IMR-90 (cell line): ENCODE results near the gene DCST2. TPM values are rescaled to one million over a fixed set of nuclear protein-coding genes. Genes with fewer than 3 reads are reported as not detected.
A peak's percentile ranks its signal among the peaks of the same experiment; 100 is the strongest.

Experiments
- ATAC-seq: fragments of 200-7000 bp; cut with Tn5 transposase; 2 replicates; pipeline ENCODE4 v1.9.1; 2020; ENCODE audit warnings: low read depth, mild to moderate bottlenecking, moderate library complexity
- BruUV-seq: library from RNA; stranded (reverse); fragments of 400-500 nt; replicated peaks from 2 replicates; lab custom pipeline; 2021; lab: Mats Ljungman, UMichigan
- CTCF ChIA-PET: fragments of 300-600 bp; formaldehyde crosslinking; extraction: SDS; loops from one replicate; lab custom pipeline; 2021; ENCODE audit warnings: antibody characterized with exemption; lab: Yijun Ruan, JAX
- POLR2A ChIA-PET: fragments of 300-600 bp; sonication (Branson Sonifier 250); formaldehyde crosslinking; loops from one replicate; lab custom pipeline; 2022; ENCODE audit warnings: antibody characterized with exemption; ENCODE audit not compliant: unreplicated experiment; lab: Charles Lee
- DNase-seq: peaks from one replicate; pipeline ENCODE4 v3.0.0; 2013
- H2AFZ ChIP-seq: replicated peaks from 2 replicates; pipeline ENCODE3; 2013; ENCODE audit warnings: low read length, mild to moderate bottlenecking; ENCODE audit not compliant: poor library complexity
- H2AK5ac ChIP-seq: 2 replicates; pipeline ENCODE4 v1.6.1; 2013; ENCODE audit warnings: low read depth, low read length, inconsistent platforms
- H2AK9ac ChIP-seq: replicated peaks from 2 replicates; pipeline ENCODE3; 2013; ENCODE audit warnings: mild to moderate bottlenecking, low read depth, low read length, moderate library complexity; ENCODE audit not compliant: poor library complexity
- H2BK120ac ChIP-seq: 2 replicates; pipeline ENCODE4 v1.6.1; 2013; ENCODE audit warnings: low read depth, low read length, inconsistent platforms
- H2BK15ac ChIP-seq: 3 replicates; pipeline ENCODE4 v1.6.1; 2013; ENCODE audit warnings: low read depth, low read length, inconsistent platforms
- H2BK20ac ChIP-seq: 2 replicates; pipeline ENCODE4 v1.6.1; 2013; ENCODE audit warnings: low read depth, mild to moderate bottlenecking, inconsistent platforms, low read length, moderate library complexity
- H2BK5ac ChIP-seq: 2 replicates; pipeline ENCODE4 v1.6.1; 2013; ENCODE audit warnings: mild to moderate bottlenecking, low read depth, low read length, inconsistent platforms; ENCODE audit not compliant: poor library complexity, severe bottlenecking
- H3K14ac ChIP-seq: replicated peaks from 2 replicates; pipeline ENCODE4 v1.6.1; 2013; ENCODE audit warnings: low read depth, low read length, inconsistent platforms
- H3K18ac ChIP-seq: 2 replicates; pipeline ENCODE4 v1.6.1; 2013; ENCODE audit warnings: low read depth, low read length, control low read depth
- H3K23ac ChIP-seq: 2 replicates; pipeline ENCODE4 v1.6.1; 2013; ENCODE audit warnings: low read depth, low read length, inconsistent platforms
- H3K27ac ChIP-seq: 2 replicates; pipeline ENCODE4 v1.5.1; 2013; ENCODE audit warnings: mild to moderate bottlenecking, control low read depth, low read length; ENCODE audit not compliant: insufficient read depth
- H3K27me3 ChIP-seq: 2 replicates; pipeline ENCODE4 v1.6.1; 2013; ENCODE audit warnings: low read length; ENCODE audit not compliant: control insufficient read depth, insufficient read depth
- H3K36me3 ChIP-seq: 2 replicates; pipeline ENCODE4 v1.6.1; 2013; ENCODE audit warnings: low read length, mixed read lengths; ENCODE audit not compliant: control insufficient read depth, insufficient read depth
- H3K4ac ChIP-seq: 2 replicates; pipeline ENCODE4 v1.6.1; 2013; ENCODE audit warnings: low read depth, low read length, inconsistent platforms
- H3K4me1 ChIP-seq: 2 replicates; pipeline ENCODE4 v1.6.1; 2013; ENCODE audit warnings: low read length, mixed read lengths; ENCODE audit not compliant: control insufficient read depth, insufficient read depth
- H3K4me2 ChIP-seq: 2 replicates; pipeline ENCODE4 v1.6.1; 2013; ENCODE audit warnings: low read depth, mild to moderate bottlenecking, control low read depth, low read length, moderate library complexity
- H3K4me3 ChIP-seq: 2 replicates; pipeline ENCODE4 v1.5.1; 2013; ENCODE audit warnings: low read depth, mild to moderate bottlenecking, control low read depth, low read length, moderate library complexity; ENCODE audit not compliant: insufficient read depth
- H3K56ac ChIP-seq: 2 replicates; pipeline ENCODE4 v1.6.1; 2013; ENCODE audit warnings: low read length, inconsistent platforms; ENCODE audit not compliant: insufficient read depth; ENCODE audit errors: extremely low read depth
- H3K79me1 ChIP-seq, 2 experiments: 2 replicates each; pipeline ENCODE4 v1.6.1; 2013; ENCODE audit warnings: low read length in 2 of 2, inconsistent platforms in 1 of 2, low read depth in 1 of 2
- H3K9ac ChIP-seq: 2 replicates; pipeline ENCODE4 v1.6.1; 2013; ENCODE audit warnings: low read depth, low read length, control low read depth
- H3K9me1 ChIP-seq: 2 replicates; pipeline ENCODE4 v1.6.1; 2013; ENCODE audit warnings: low read length, inconsistent platforms; ENCODE audit not compliant: insufficient read depth
- H3K9me3 ChIP-seq: 2 replicates; pipeline ENCODE4 v1.6.1; 2013; ENCODE audit warnings: low read length; ENCODE audit not compliant: control insufficient read depth, insufficient read depth
- H4K20me1 ChIP-seq: 2 replicates; pipeline ENCODE4 v1.6.1; 2013; ENCODE audit warnings: low read length, inconsistent platforms; ENCODE audit not compliant: insufficient read depth
- H4K5ac ChIP-seq: 2 replicates; pipeline ENCODE4 v1.6.1; 2013; ENCODE audit warnings: mild to moderate bottlenecking, low read depth, low read length, control low read depth
- H4K8ac ChIP-seq, 2 experiments: 2 replicates each; pipeline ENCODE4 v1.6.1; 2013; ENCODE audit warnings: low read depth in 2 of 2, low read length in 2 of 2, control low read depth in 1 of 2, inconsistent platforms in 1 of 2
- H4K91ac ChIP-seq: 2 replicates; pipeline ENCODE4 v1.6.1; 2013; ENCODE audit warnings: low read depth, low read length, inconsistent platforms; ENCODE audit not compliant: insufficient read depth
- BHLHE40 ChIP-seq: fragments of 150-350 bp; IDR thresholded peaks from 2 replicates; pipeline ENCODE4 v1.6.1; 2016; ENCODE audit warnings: mild to moderate bottlenecking, low read depth, low read length
- CEBPB ChIP-seq: IDR thresholded peaks from 2 replicates; pipeline ENCODE4 v1.6.1; 2012; ENCODE audit warnings: low read depth, low read length, improper control_type of control experiment
- CHD1 ChIP-seq: IDR thresholded peaks from 2 replicates; pipeline ENCODE4 v1.6.1; 2012; ENCODE audit warnings: low read depth, low read length, improper control_type of control experiment
- FOS ChIP-seq: fragments of 150-350 bp; IDR thresholded peaks from 2 replicates; pipeline ENCODE4 v1.6.1; 2016; ENCODE audit warnings: low read depth, low read length
- MAFK ChIP-seq: IDR thresholded peaks from 2 replicates; pipeline ENCODE4 v1.6.1; 2012; ENCODE audit warnings: low read depth, low read length, improper control_type of control experiment
- MAZ ChIP-seq: IDR thresholded peaks from 2 replicates; pipeline ENCODE4 v1.6.1; 2012; ENCODE audit warnings: low read depth, mild to moderate bottlenecking, low read length, improper control_type of control experiment, moderate library complexity, borderline replicate concordance
- NFE2L2 ChIP-seq: fragments of 150-350 bp; IDR thresholded peaks from 2 replicates; pipeline ENCODE4 v1.6.1; 2016; ENCODE audit warnings: low read depth, mild to moderate bottlenecking, low read length
- RCOR1 ChIP-seq: IDR thresholded peaks from 2 replicates; pipeline ENCODE4 v1.6.1; 2012; ENCODE audit warnings: mild to moderate bottlenecking, low read length, improper control_type of control experiment; ENCODE audit not compliant: insufficient replicate concordance
- WGBS, 2 experiments: methylation state at CpG; one replicate each; pipeline versions ENCODE4 v1.1.5 to v1.1.7; 2013; ENCODE audit warnings: missing lambda C conversion rate in 2 of 2; ENCODE audit not compliant: insufficient read length in 1 of 2; ENCODE audit errors: extremely low coverage in 2 of 2; 5-methylcytosine and 5-hydroxymethylcytosine counted together
- dilution Hi-C: fragments of 300-500 bp; cut with HindIII; formaldehyde crosslinking; loops from one replicate; pipeline ENCODE4 v1.14.3; 2018; ENCODE audit warnings: low sequenced_read_pairs; ENCODE audit not compliant: unreplicated experiment
- in situ Hi-C: fragments of 300-500 bp; cut with MboI; formaldehyde crosslinking; loops from 3 replicates; pipeline ENCODE4 v1.14.3; 2019; ENCODE audit warnings: low sequenced_read_pairs, inconsistent platforms, mixed read lengths
- intact Hi-C: fragments of 100-400 bp; cut with micrococcal nuclease; formaldehyde crosslinking; loops from 2 replicates; pipeline ENCODE4 v1.10.0; 2022
- polyA plus RNA-seq, 3 experiments: library from polyadenylated mRNA; depleted of rRNA; stranded (reverse); fragments of >200 nt; gene quantifications; 2 replicates each; pipeline ENCODE4 v1.2.3, GENCODE V29; 2012; ENCODE audit warnings: low replicate concordance in 1 of 3
- total RNA-seq: library from RNA; depleted of rRNA; stranded (reverse); fragments of >200 nt; gene quantifications from 2 replicates; pipeline ENCODE4 v1.2.3, GENCODE V29; 2012
- TF ChIP-seq, protein P1 (sequence below): fragments of 150-350 bp; IDR thresholded peaks from 2 replicates; pipeline ENCODE4 v1.6.1; 2016; ENCODE audit warnings: low read depth, mild to moderate bottlenecking, low read length, moderate library complexity, borderline replicate concordance
- TF ChIP-seq, protein P2 (sequence below): fragments of 150-350 bp; IDR thresholded peaks from 2 replicates; pipeline ENCODE4 v1.6.1; 2017; ENCODE audit warnings: mild to moderate bottlenecking, antibody characterized with exemption, low read length, low read depth
- TF ChIP-seq, protein P3 (sequence below): conservative IDR thresholded peaks from 2 replicates; pipeline ENCODE4 v1.5.1; 2012; ENCODE audit warnings: mild to moderate bottlenecking, low read depth, low read length, improper control_type of control experiment

DCST2 gene
- total and polyA plus RNA-seq, 2 of the 4 experiments (the other 2 are of a cell fraction): 0.14 TPM; not detected in 1

DNA sequence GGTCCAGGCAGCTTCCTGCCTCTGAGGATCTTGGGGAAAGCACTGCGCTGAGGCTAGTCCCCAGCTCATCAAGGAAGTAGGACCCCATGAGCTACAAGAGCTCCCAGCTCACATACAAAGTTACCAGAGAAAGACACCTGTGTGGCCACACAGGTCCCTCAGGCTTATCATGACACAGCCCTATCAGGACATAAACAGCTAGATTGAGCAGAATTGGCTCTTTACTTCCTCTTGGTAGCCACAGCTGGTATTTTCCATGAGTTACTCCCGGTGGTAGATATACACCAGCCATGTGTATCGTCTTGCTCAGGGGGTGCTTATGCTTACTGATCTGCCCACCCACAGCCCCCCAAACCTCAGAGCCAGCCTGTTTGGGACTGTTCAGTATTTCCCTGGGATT lies 39.0 kb downstream of the DCST2 start:
- no peak overlapping the region for H4K8ac ChIP-seq
- H2AFZ ChIP-seq: no peak overlapping the region
- H3K18ac ChIP-seq: no peak overlapping the region
- in situ Hi-C loops (no loop called here), dilution Hi-C loops (no loop called here), intact Hi-C loops (no loop called here)
- no peak overlapping the region for H3K9ac ChIP-seq
- BruUV-seq: no TSS peak
- H3K56ac ChIP-seq: no peak overlapping the region
- H3K9me1 ChIP-seq: peaks cover 7% of the 10 kb centered on the region
- H3K23ac ChIP-seq: peak overlapping the region; percentile 53; the same call in 1 of the 2 replicates
- peaks cover 9% of the 10 kb centered on the region for H3K36me3 ChIP-seq
- no peak overlapping the region for H2BK5ac ChIP-seq
- H3K4me1 ChIP-seq: peaks cover 7% of the 10 kb centered on the region
- no peak overlapping the region for H3K27ac ChIP-seq
- no peak overlapping the region for H2BK120ac ChIP-seq
- no peaks in the 10 kb centered on the region for H4K20me1 ChIP-seq
- no CpG with 5 or more reads among the region's 3 CpGs for WGBS, 2 experiments
- no peak overlapping the region for H3K4me2 ChIP-seq
- no peak for DNase-seq
- no peak overlapping the region for H3K14ac ChIP-seq
- no peak overlapping the region; the same call in 1 of the 2 replicates for H4K5ac ChIP-seq
- no peak overlapping the region for H2BK15ac ChIP-seq
- H3K4ac ChIP-seq: no peak overlapping the region; the same call in 1 of the 2 replicates
- H2AK5ac ChIP-seq: no peak overlapping the region
- TF ChIP-seq RCOR1 (no peak), CHD1 (no peak), MAZ (no peak), NFE2L2 (no peak), BHLHE40 (no peak), FOS (no peak), CEBPB (no peak), MAFK (no peak)
- TF ChIP-seq, protein P1, sequence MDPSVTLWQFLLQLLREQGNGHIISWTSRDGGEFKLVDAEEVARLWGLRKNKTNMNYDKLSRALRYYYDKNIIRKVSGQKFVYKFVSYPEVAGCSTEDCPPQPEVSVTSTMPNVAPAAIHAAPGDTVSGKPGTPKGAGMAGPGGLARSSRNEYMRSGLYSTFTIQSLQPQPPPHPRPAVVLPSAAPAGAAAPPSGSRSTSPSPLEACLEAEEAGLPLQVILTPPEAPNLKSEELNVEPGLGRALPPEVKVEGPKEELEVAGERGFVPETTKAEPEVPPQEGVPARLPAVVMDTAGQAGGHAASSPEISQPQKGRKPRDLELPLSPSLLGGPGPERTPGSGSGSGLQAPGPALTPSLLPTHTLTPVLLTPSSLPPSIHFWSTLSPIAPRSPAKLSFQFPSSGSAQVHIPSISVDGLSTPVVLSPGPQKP: no peak
- TF ChIP-seq, protein P2, sequence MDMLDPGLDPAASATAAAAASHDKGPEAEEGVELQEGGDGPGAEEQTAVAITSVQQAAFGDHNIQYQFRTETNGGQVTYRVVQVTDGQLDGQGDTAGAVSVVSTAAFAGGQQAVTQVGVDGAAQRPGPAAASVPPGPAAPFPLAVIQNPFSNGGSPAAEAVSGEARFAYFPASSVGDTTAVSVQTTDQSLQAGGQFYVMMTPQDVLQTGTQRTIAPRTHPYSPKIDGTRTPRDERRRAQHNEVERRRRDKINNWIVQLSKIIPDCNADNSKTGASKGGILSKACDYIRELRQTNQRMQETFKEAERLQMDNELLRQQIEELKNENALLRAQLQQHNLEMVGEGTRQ: no peak
- TF ChIP-seq, protein P3, sequence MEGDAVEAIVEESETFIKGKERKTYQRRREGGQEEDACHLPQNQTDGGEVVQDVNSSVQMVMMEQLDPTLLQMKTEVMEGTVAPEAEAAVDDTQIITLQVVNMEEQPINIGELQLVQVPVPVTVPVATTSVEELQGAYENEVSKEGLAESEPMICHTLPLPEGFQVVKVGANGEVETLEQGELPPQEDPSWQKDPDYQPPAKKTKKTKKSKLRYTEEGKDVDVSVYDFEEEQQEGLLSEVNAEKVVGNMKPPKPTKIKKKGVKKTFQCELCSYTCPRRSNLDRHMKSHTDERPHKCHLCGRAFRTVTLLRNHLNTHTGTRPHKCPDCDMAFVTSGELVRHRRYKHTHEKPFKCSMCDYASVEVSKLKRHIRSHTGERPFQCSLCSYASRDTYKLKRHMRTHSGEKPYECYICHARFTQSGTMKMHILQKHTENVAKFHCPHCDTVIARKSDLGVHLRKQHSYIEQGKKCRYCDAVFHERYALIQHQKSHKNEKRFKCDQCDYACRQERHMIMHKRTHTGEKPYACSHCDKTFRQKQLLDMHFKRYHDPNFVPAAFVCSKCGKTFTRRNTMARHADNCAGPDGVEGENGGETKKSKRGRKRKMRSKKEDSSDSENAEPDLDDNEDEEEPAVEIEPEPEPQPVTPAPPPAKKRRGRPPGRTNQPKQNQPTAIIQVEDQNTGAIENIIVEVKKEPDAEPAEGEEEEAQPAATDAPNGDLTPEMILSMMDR: no peak
- no peak overlapping the region for H4K91ac ChIP-seq
- no peaks in the 10 kb centered on the region for H3K9me3 ChIP-seq
- H3K4me3 ChIP-seq: no peak overlapping the region
- H3K79me1 ChIP-seq: peaks cover 4 to 15% of the 10 kb centered on the region in 2 experiments
- POLR2A ChIA-PET: no interaction called here
- ATAC-seq: no peak
- H2AK9ac ChIP-seq: peak overlapping the region; percentile 11
- CTCF ChIA-PET: interaction anchor here (0.6 to 1.6 kb wide), 3 partner anchors 23 to 634 kb away, joined by 3 to 5 read pairs (median 4); no protein-coding TSS in a partner anchor
- no peaks in the 10 kb centered on the region for H3K27me3 ChIP-seq
- H2BK20ac ChIP-seq: no peak overlapping the region; the same call in 1 of the 2 replicates
